ENCODE results near the gene PDE4A.
"Not testable (repeated sequence)": the region's sequence is repeated elsewhere in the genome, so short reads cannot be mapped to it uniquely, and the experiment has no call there.

The PDE4A gene

GRCh38 chr19:10461047-10461949, 41.0 kb downstream of the PDE4A start:
- Mint-ChIP-seq H3K9me3 (no peaks in the 10 kb centered on the region), H3K4me1 (peaks cover 18% of the 10 kb centered on the region), H3K36me3 (peaks cover 10% of the 10 kb centered on the region), H3K27me3 (no peaks in the 10 kb centered on the region), H3K27ac (no peak overlapping the region), H3K4me3 (peak overlapping the region; percentile 53)
- ATAC-seq: peak; percentile 97

GRCh38 chr19:10462042-10462441, 41.7 kb downstream of the PDE4A start:
- not testable (repeated sequence) for H3K27me3 Mint-ChIP-seq, ATAC-seq, H3K27ac Mint-ChIP-seq, H3K9me3 Mint-ChIP-seq
- peak overlapping the region; percentile 25 for H3K4me3 Mint-ChIP-seq
- H3K4me1 Mint-ChIP-seq: peaks cover 18% of the 10 kb centered on the region
- peaks cover 15% of the 10 kb centered on the region for H3K36me3 Mint-ChIP-seq

GRCh38 chr19:10462557-10462956, 42.2 kb downstream of the PDE4A start:
- Mint-ChIP-seq H3K36me3 (peaks cover 16% of the 10 kb centered on the region), H3K27me3 (no peaks in the 10 kb centered on the region), H3K9me3 (no peaks in the 10 kb centered on the region), H3K27ac (no peak overlapping the region), H3K4me3 (peak overlapping the region; percentile 5), H3K4me1 (peaks cover 18% of the 10 kb centered on the region)
- ATAC-seq: no peak

GRCh38 chr19:10464456-10464855, 44.1 kb downstream of the PDE4A start:
- peaks cover 18% of the 10 kb centered on the region for H3K4me1 Mint-ChIP-seq
- H3K9me3 Mint-ChIP-seq: no peaks in the 10 kb centered on the region
- peaks cover 25% of the 10 kb centered on the region for H3K36me3 Mint-ChIP-seq
- no peak overlapping the region for H3K27ac Mint-ChIP-seq
- no peak overlapping the region for H3K4me3 Mint-ChIP-seq
- H3K27me3 Mint-ChIP-seq: peaks cover 15% of the 10 kb centered on the region
- no peak for ATAC-seq

- Mint-ChIP-seq H3K9me3 (no peaks in the 10 kb centered on the region), H3K4me3 (no peak overlapping the region), H3K27ac (no peak overlapping the region), H3K27me3 (peaks cover 16% of the 10 kb centered on the region), H3K36me3 (peaks cover 25% of the 10 kb centered on the region), H3K4me1 (peaks cover 6% of the 10 kb centered on the region)
- no peak for ATAC-seq
Observed at GRCh38 chr19:10467104-10467706, 46.9 kb downstream of the PDE4A start.

GRCh38 chr19:10468133-10468532, 47.8 kb downstream of the PDE4A start:
- no peaks in the 10 kb centered on the region for H3K4me1 Mint-ChIP-seq
- no peak for ATAC-seq
- no peak overlapping the region for H3K4me3 Mint-ChIP-seq
- peaks cover 20% of the 10 kb centered on the region for H3K36me3 Mint-ChIP-seq
- no peak overlapping the region for H3K27ac Mint-ChIP-seq
- no peaks in the 10 kb centered on the region for H3K9me3 Mint-ChIP-seq
- H3K27me3 Mint-ChIP-seq: peaks cover 16% of the 10 kb centered on the region

GRCh38 chr19:10471909-10472308, 51.6 kb downstream of the PDE4A start:
- H3K4me3 Mint-ChIP-seq: no peak overlapping the region
- H3K36me3 Mint-ChIP-seq: peaks cover 12% of the 10 kb centered on the region
- H3K4me1 Mint-ChIP-seq: no peaks in the 10 kb centered on the region
- ATAC-seq: no peak
- peaks cover 16% of the 10 kb centered on the region for H3K27me3 Mint-ChIP-seq
- no peak overlapping the region for H3K27ac Mint-ChIP-seq
- H3K9me3 Mint-ChIP-seq: no peaks in the 10 kb centered on the region

GRCh38 chr19:10473192-10473591, 52.9 kb downstream of the PDE4A start:
- H3K27ac Mint-ChIP-seq: no peak overlapping the region
- peaks cover 14% of the 10 kb centered on the region for H3K27me3 Mint-ChIP-seq
- no peaks in the 10 kb centered on the region for H3K4me1 Mint-ChIP-seq
- H3K9me3 Mint-ChIP-seq: no peaks in the 10 kb centered on the region
- no peak overlapping the region for H3K4me3 Mint-ChIP-seq
- ATAC-seq: no peak
- peaks cover 10% of the 10 kb centered on the region for H3K36me3 Mint-ChIP-seq

GRCh38 chr19:10474962-10475451, 54.7 kb downstream of the PDE4A start:
- Mint-ChIP-seq H3K36me3 (no peaks in the 10 kb centered on the region), H3K4me1 (peaks cover 9% of the 10 kb centered on the region), H3K27ac (no peak overlapping the region), H3K4me3 (no peak overlapping the region), H3K9me3 (no peaks in the 10 kb centered on the region), H3K27me3 (no peaks in the 10 kb centered on the region)
- no peak for ATAC-seq

- Mint-ChIP-seq H3K4me3 (no peak overlapping the region), H3K27ac (no peak overlapping the region), H3K27me3 (no peaks in the 10 kb centered on the region), H3K4me1 (peaks cover 9% of the 10 kb centered on the region), H3K36me3 (no peaks in the 10 kb centered on the region), H3K9me3 (no peaks in the 10 kb centered on the region)
- no peak for ATAC-seq
Observed at GRCh38 chr19:10478476-10478875, 58.1 kb downstream of the PDE4A start.

- Mint-ChIP-seq H3K9me3 (no peaks in the 10 kb centered on the region), H3K27me3 (no peaks in the 10 kb centered on the region), H3K36me3 (no peaks in the 10 kb centered on the region), H3K27ac (peak overlapping the region; percentile 55), H3K4me3 (peak overlapping the region; percentile 50), H3K4me1 (peaks cover 9% of the 10 kb centered on the region)
- peak; percentile 78 for ATAC-seq
Observed at GRCh38 chr19:10478903-10479384, 58.6 kb downstream of the PDE4A start.

- H3K36me3 Mint-ChIP-seq: peaks cover 29% of the 10 kb centered on the region
- no peak overlapping the region for H3K27ac Mint-ChIP-seq
- no peaks in the 10 kb centered on the region for H3K27me3 Mint-ChIP-seq
- no peak for ATAC-seq
- H3K9me3 Mint-ChIP-seq: no peaks in the 10 kb centered on the region
- no peaks in the 10 kb centered on the region for H3K4me1 Mint-ChIP-seq
- no peak overlapping the region for H3K4me3 Mint-ChIP-seq
Observed at GRCh38 chr19:10486551-10486950, 66.2 kb downstream of the PDE4A start.

- H3K9me3 Mint-ChIP-seq: no peaks in the 10 kb centered on the region
- H3K27ac Mint-ChIP-seq: no peak overlapping the region
- ATAC-seq: no peak
- no peaks in the 10 kb centered on the region for H3K27me3 Mint-ChIP-seq
- no peak overlapping the region for H3K4me3 Mint-ChIP-seq
- no peaks in the 10 kb centered on the region for H3K4me1 Mint-ChIP-seq
- H3K36me3 Mint-ChIP-seq: peaks cover 32% of the 10 kb centered on the region
Observed at GRCh38 chr19:10491472-10492047, 71.2 kb downstream of the PDE4A start.

- ATAC-seq: no peak
- H3K9me3 Mint-ChIP-seq: no peaks in the 10 kb centered on the region
- peaks cover 36% of the 10 kb centered on the region for H3K4me1 Mint-ChIP-seq
- H3K27ac Mint-ChIP-seq: no peak overlapping the region
- H3K36me3 Mint-ChIP-seq: peaks cover 18% of the 10 kb centered on the region
- H3K27me3 Mint-ChIP-seq: no peaks in the 10 kb centered on the region
- H3K4me3 Mint-ChIP-seq: no peak overlapping the region
Observed at GRCh38 chr19:10497371-10497770, 77.0 kb downstream of the PDE4A start.

GRCh38 chr19:10499550-10500246, 79.4 kb downstream of the PDE4A start:
- H3K4me3 Mint-ChIP-seq: no peak overlapping the region
- H3K9me3 Mint-ChIP-seq: no peaks in the 10 kb centered on the region
- no peak for ATAC-seq
- no peaks in the 10 kb centered on the region for H3K27me3 Mint-ChIP-seq
- peaks cover 11% of the 10 kb centered on the region for H3K36me3 Mint-ChIP-seq
- H3K4me1 Mint-ChIP-seq: peaks cover 42% of the 10 kb centered on the region
- no peak overlapping the region for H3K27ac Mint-ChIP-seq
